Measurements from ENCODE around the gene KLF6.

The KLF6 gene

DNA sequence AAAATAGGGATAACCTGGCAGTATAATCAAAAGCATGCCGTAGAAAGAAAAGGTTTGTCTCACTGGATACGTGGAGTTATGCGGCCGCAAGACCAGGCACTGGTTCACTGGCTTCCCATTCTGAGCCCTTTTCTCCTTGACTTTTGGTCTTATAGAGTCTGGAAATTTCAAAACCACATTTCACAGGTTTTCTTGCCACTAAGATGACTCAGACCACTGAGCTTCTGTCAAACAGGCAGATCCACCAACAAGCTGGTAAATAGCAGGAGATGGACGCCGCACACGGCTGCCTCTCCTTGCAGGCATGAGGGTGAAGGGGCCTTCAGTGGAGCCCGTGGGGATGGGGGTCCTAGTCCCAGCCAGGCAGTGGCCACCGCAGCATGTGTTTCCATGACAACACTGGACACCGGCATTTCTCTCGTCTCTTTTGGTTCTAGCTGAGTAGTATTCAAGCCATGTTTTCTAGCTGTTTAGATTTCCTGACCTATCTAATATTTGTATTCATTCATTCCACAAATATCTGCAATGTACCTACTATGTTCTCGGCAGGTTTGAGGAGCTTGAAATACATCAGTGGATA, 55.5 kb downstream of the KLF6 start:
- FAIRE-seq (no peak), DNase-seq (ENCODE audit: insufficient read length, low spot score) (no peak)
- no peak for TF ChIP-seq PAX5 (IDR thresholded peaks at IDR 0.05; ENCODE audit: insufficient read depth, low read length, severe bottlenecking)
- no peak for TF ChIP-seq POLR2AphosphoS5 (IDR thresholded peaks at IDR 0.05; ENCODE audit: low read depth, low read length)
- TF ChIP-seq TAF1 (IDR thresholded peaks at IDR 0.05; ENCODE audit: low read depth, low read length): no peak
- TF ChIP-seq SPI1 (IDR thresholded peaks at IDR 0.05; ENCODE audit: low read depth, low read length): no peak
- no peak for TF ChIP-seq POU2F2 (IDR thresholded peaks at IDR 0.05; ENCODE audit: low read depth, low read length)
- TF ChIP-seq POLR2A (IDR thresholded peaks at IDR 0.05; ENCODE audit: low read depth, low read length): no peak

- DNase-seq (ENCODE audit: insufficient read length, low spot score): no peak
- no peak for FAIRE-seq
- TF ChIP-seq POLR2AphosphoS5 (IDR thresholded peaks at IDR 0.05; ENCODE audit: low read depth, low read length): no peak
Measured at GRCh38 chr10:3728563-3728962, 56.4 kb downstream of the KLF6 start.

DNA sequence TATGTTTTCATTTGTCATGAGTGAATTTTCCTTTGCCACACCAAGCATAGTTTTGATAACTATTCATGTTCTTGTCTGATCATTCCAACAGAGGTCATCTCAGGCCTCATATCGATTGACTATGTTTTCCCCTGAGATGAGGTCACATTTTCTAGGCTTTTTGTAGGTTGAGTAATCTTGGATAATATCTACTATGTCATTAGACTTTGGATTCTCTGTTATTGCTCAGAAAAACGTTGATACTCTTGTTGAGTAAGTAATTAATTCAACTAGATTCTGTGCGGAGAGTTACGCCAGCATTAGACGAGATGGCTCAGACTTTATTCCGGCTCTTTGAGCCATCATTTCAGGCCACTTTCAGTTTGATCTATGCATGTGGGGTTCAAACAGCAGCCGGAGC, 57.7 kb downstream of the KLF6 start:
- no peak for TF ChIP-seq POU2F2 (IDR thresholded peaks at IDR 0.05; ENCODE audit: low read depth, low read length)
- FAIRE-seq (no peak), DNase-seq (ENCODE audit: insufficient read length, low spot score) (no peak)
